GM19351 (cell line): Measurements from ENCODE around the gene H2AZ1.
A peak's percentile ranks its signal among the peaks of the same experiment; 100 is the strongest.
"Not testable (repeated sequence)": the region's sequence is repeated elsewhere in the genome, so short reads cannot be mapped to it uniquely, and the experiment has no call there.

Source experiments
- ATAC-seq: cut with Tn5 transposase; IDR thresholded peaks from one replicate; pipeline ENCODE4 v1.9.1; 2021; ENCODE audit warnings: mild to moderate bottlenecking, moderate library complexity; ENCODE audit not compliant: unreplicated experiment

The H2AZ1 gene

GRCh38 chr4:99949999-99950912, at the start of gene H2AZ1:
H2AZ1 (minus strand) TSS chr4:99950275; CDS start chr4:99950170, 105 bp downstream.
- ATAC-seq = peak; percentile 50

- ATAC-seq = peak; percentile 73
Measured at GRCh38 chr4:99998062-99998867, 48.2 kb upstream of the H2AZ1 start.

- ATAC-seq = no peak
Measured at GRCh38 chr4:99991741-99992140, 41.7 kb upstream of the H2AZ1 start.

- no peak for ATAC-seq
Measured at GRCh38 chr4:99987681-99988080, 37.6 kb upstream of the H2AZ1 start.

GRCh38 chr4:99986792-99987191, 36.7 kb upstream of the H2AZ1 start:
- ATAC-seq = peak; percentile 57

GRCh38 chr4:99983289-99983943, 33.3 kb upstream of the H2AZ1 start:
- ATAC-seq = peak; percentile 49

- ATAC-seq = no peak
Measured at GRCh38 chr4:99979872-99980271, 29.8 kb upstream of the H2AZ1 start.

GRCh38 chr4:99971453-99972111, 21.5 kb upstream of the H2AZ1 start:
- no peak for ATAC-seq

- ATAC-seq = no peak
Measured at GRCh38 chr4:99968330-99968729, 18.3 kb upstream of the H2AZ1 start.

- no peak for ATAC-seq
Measured at GRCh38 chr4:99966692-99967091, 16.6 kb upstream of the H2AZ1 start.

GRCh38 chr4:99965674-99966350, 15.7 kb upstream of the H2AZ1 start:
- ATAC-seq = no peak

- ATAC-seq = no peak
Measured at GRCh38 chr4:99965173-99965572, 15.1 kb upstream of the H2AZ1 start.

GRCh38 chr4:99961711-99962110, 11.6 kb upstream of the H2AZ1 start:
- ATAC-seq = no peak

GRCh38 chr4:99960648-99961047, 10.6 kb upstream of the H2AZ1 start:
- ATAC-seq = no peak

- not testable (repeated sequence) for ATAC-seq
Measured at GRCh38 chr4:99958207-99958606, 8.1 kb upstream of the H2AZ1 start.

- no peak for ATAC-seq
Measured at GRCh38 chr4:99950913-99951254, 809 bp upstream of the H2AZ1 start.

- ATAC-seq = peak; percentile 21
Measured at GRCh38 chr4:99949034-99949998, 759 bp downstream of the H2AZ1 start.

GRCh38 chr4:99947608-99948007, 2.5 kb downstream of the H2AZ1 start:
- ATAC-seq = no peak

- no peak for ATAC-seq
Measured at GRCh38 chr4:99947190-99947578, 2.9 kb downstream of the H2AZ1 start.
